HepG2 (cell line): ENCODE data around the gene SPAG4. TPM values are rescaled to one million over a fixed set of nuclear protein-coding genes. Genes with fewer than 3 reads are reported as not detected.
A peak's percentile ranks its signal among the peaks of the same experiment; 100 is the strongest.

Source experiments
- BCL6 ChIP-seq: IDR thresholded peaks from 2 replicates; pipeline ENCODE4 v1.6.1; 2016; ENCODE audit warnings: missing genetic modification reagents, missing compliant biosample characterization
- E2F2 ChIP-seq: sonication (generic); formaldehyde crosslinking; IDR thresholded peaks from 2 replicates; pipeline ENCODE4 v1.4.0; 2020; ENCODE audit warnings: missing genetic modification reagents, borderline replicate concordance
- GFI1 ChIP-seq: sonication (generic); formaldehyde crosslinking; IDR thresholded peaks from 2 replicates; pipeline ENCODE4 v1.5.0; 2020; ENCODE audit warnings: missing genetic modification reagents, mild to moderate bottlenecking, borderline replicate concordance
- HDAC6 ChIP-seq: fragments of 200-600 bp; sonication (generic); IDR thresholded peaks from 2 replicates; pipeline ENCODE4 v1.7.0; 2017; ENCODE audit warnings: mild to moderate bottlenecking, antibody characterized with exemption, low read length, low read depth
- HNF4A ChIP-seq: sonication (generic); formaldehyde crosslinking; IDR thresholded peaks from 2 replicates; pipeline ENCODE4 v1.4.0; 2020; ENCODE audit warnings: missing genetic modification reagents
- KLF12 ChIP-seq: sonication (generic); formaldehyde crosslinking; IDR thresholded peaks from 2 replicates; pipeline ENCODE4 v1.4.0; 2020; ENCODE audit warnings: missing genetic modification reagents, borderline replicate concordance
- LBX2 ChIP-seq: sonication (generic); formaldehyde crosslinking; IDR thresholded peaks from 2 replicates; pipeline ENCODE4 v1.5.0; 2020; ENCODE audit warnings: missing genetic modification reagents, mild to moderate bottlenecking, borderline replicate concordance
- NFATC3 ChIP-seq: sonication (generic); formaldehyde crosslinking; IDR thresholded peaks from 2 replicates; pipeline ENCODE4 v1.5.1; 2020; ENCODE audit warnings: mild to moderate bottlenecking, missing genetic modification reagents
- NFKB2 ChIP-seq: sonication (generic); formaldehyde crosslinking; IDR thresholded peaks from 2 replicates; pipeline ENCODE4 v1.4.0; 2020; ENCODE audit warnings: missing genetic modification reagents, borderline replicate concordance
- PHB2 ChIP-seq: fragments of 450-650 bp; IDR thresholded peaks from 2 replicates; pipeline ENCODE4 v1.6.1; 2018; ENCODE audit not compliant: partially characterized antibody
- RNF219 ChIP-seq: sonication (generic); formaldehyde crosslinking; IDR thresholded peaks from 2 replicates; pipeline ENCODE4 v1.5.0; 2020; ENCODE audit warnings: mild to moderate bottlenecking, missing genetic modification reagents
- TCF7L2 ChIP-seq: IDR thresholded peaks from 2 replicates; pipeline ENCODE4 v1.6.1; 2011; ENCODE audit warnings: mild to moderate bottlenecking, low read depth, low read length, moderate library complexity
- ZBTB43 ChIP-seq: sonication (generic); formaldehyde crosslinking; conservative IDR thresholded peaks from 2 replicates; pipeline ENCODE4 v1.4.0; 2020; ENCODE audit warnings: missing genetic modification reagents
- ZMYM3 ChIP-seq: sonication (generic); formaldehyde crosslinking; IDR thresholded peaks from 2 replicates; pipeline ENCODE4 v1.5.1; 2020; ENCODE audit warnings: mild to moderate bottlenecking, missing genetic modification reagents
- ZNF335 ChIP-seq: sonication (generic); formaldehyde crosslinking; IDR thresholded peaks from 2 replicates; pipeline ENCODE4 v1.4.0; 2020; ENCODE audit warnings: missing genetic modification reagents
- ZNF672 ChIP-seq: sonication (generic); formaldehyde crosslinking; IDR thresholded peaks from 2 replicates; pipeline ENCODE4 v1.8.1; 2022; ENCODE audit warnings: missing genetic modification reagents
- polyA plus RNA-seq, 8 experiments: library from polyadenylated mRNA; depleted of rRNA in 3 of 8; stranded (reverse) in 7 of 8; unstranded in 1 of 8; fragments of >200 nt; fragmentation: Illumina TruSeq in 4 of 8; extraction: Trizol in 4 of 8; gene quantifications; 2 replicates each; pipeline versions ENCODE4 v1.2.1 to v1.2.3, GENCODE V29; 2011 to 2016; ENCODE audit warnings: low read depth in 4 of 8, missing spikeins in 1 of 8, mixed read lengths in 1 of 8; ENCODE audit not compliant: insufficient read depth in 1 of 8
- total RNA-seq, 5 experiments: library from RNA; depleted of rRNA; stranded (reverse); fragments of >200 nt; fragmentation: Illumina TruSeq; extraction: Trizol; gene quantifications; 2 replicates each; pipeline ENCODE4 v1.2.3, GENCODE V29; 2016; ENCODE audit warnings: low read depth in 1 of 5
- TF ChIP-seq, protein P1 (sequence below), 2 experiments: sonication (generic) in 1 of 2; formaldehyde crosslinking in 1 of 2; IDR thresholded peaks; 2 replicates each; pipeline versions ENCODE4 v1.4.0 to v1.6.1; 2018 to 2020; ENCODE audit warnings: missing genetic modification reagents in 2 of 2, borderline replicate concordance in 1 of 2, low read depth in 1 of 2, mild to moderate bottlenecking in 1 of 2, missing biosample characterization in 1 of 2
- TF ChIP-seq, protein P2 (sequence below): sonication (generic); formaldehyde crosslinking; IDR thresholded peaks from 2 replicates; pipeline ENCODE4 v1.5.0; 2020; ENCODE audit warnings: mild to moderate bottlenecking, missing genetic modification reagents

The SPAG4 gene
- total and polyA plus RNA-seq, 2 of the 13 experiments (the other 11 are each of a cell fraction or from before 2014, with no cell fraction given) = 5.8 to 137 TPM

DNA sequence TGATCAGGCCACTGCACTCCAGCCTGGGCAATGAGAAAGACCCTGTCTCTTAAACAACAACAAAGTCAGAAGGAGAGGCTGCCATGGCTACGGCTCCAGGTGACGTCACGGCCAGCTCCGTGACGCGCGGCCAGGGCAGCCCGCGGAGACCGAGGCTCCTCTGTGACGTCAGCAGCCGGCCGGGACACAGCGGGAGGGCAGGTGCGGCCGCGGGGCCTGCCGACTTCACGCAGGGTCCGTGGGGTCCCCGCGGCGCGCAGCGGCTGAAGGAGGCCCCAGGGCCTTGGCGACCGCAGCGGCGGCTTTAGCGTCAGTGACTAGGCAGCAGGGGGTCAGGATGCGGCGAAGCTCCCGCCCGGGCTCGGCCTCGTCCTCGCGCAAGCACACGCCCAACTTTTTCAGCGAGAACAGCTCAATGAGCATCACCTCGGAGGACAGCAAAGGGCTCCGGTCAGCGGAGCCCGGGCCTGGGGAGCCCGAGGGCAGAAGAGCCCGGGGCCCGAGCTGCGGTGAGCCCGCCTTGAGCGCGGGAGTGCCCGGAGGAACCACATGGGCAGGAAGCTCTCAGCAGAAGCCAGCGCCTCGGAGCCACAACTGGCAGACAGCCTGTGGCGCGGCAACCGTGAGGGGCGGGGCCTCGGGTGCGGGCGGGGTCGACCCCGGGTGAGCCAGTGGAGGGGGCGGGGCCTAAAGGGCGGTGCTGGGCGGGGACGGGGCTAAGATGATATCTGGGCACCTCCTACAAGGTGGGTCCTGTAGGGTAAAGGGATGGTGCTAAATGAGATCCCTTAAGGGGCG, at the start of gene SPAG4 (continued):
- TF ChIP-seq RNF219 (CRISPR knock-in tag) = peak; percentile 90; the same call in 1 of the 2 replicates
- peak; percentile 85; the same call in 1 of the 2 replicates for TF ChIP-seq ZNF672 (CRISPR knock-in tag)
- peak; percentile 79 for TF ChIP-seq BCL6 (CRISPR knock-in tag)
- TF ChIP-seq KLF12 = peak; percentile 93; the same call in 1 of the 2 replicates
- TF ChIP-seq E2F2 = peak; percentile 98; the same call in 1 of the 2 replicates
- TF ChIP-seq LBX2 = peak; percentile 98
- peak; percentile 99 for TF ChIP-seq ZBTB43 (CRISPR knock-in tag)
- peak; percentile 89 for TF ChIP-seq GFI1 (CRISPR knock-in tag)
- TF ChIP-seq PHB2 = no peak
- TF ChIP-seq, protein P1, sequence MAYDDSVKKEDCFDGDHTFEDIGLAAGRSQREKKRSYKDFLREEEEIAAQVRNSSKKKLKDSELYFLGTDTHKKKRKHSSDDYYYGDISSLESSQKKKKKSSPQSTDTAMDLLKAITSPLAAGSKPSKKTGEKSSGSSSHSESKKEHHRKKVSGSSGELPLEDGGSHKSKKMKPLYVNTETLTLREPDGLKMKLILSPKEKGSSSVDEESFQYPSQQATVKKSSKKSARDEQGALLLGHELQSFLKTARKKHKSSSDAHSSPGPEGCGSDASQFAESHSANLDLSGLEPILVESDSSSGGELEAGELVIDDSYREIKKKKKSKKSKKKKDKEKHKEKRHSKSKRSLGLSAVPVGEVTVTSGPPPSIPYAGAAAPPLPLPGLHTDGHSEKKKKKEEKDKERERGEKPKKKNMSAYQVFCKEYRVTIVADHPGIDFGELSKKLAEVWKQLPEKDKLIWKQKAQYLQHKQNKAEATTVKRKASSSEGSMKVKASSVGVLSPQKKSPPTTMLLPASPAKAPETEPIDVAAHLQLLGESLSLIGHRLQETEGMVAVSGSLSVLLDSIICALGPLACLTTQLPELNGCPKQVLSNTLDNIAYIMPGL (CRISPR knock-in tag; IDR thresholded peaks at IDR 0.05; ENCODE audit: borderline replicate concordance in 1 of 2, low read depth in 1 of 2) = peak in 1 of 2 experiments; percentile 21; a peak in 2 of 4 replicates
- no peak for TF ChIP-seq ZMYM3
- peak; percentile 99 for TF ChIP-seq NFATC3
- TF ChIP-seq ZNF335 (CRISPR knock-in tag) = peak; percentile 83; the same call in 1 of the 2 replicates
- no peak for TF ChIP-seq TCF7L2
- no peak; the same call in 1 of the 2 replicates for TF ChIP-seq HNF4A
- TF ChIP-seq NFKB2 (CRISPR knock-in tag) = peak; percentile 99
- no peak for TF ChIP-seq HDAC6
- TF ChIP-seq, protein P2, sequence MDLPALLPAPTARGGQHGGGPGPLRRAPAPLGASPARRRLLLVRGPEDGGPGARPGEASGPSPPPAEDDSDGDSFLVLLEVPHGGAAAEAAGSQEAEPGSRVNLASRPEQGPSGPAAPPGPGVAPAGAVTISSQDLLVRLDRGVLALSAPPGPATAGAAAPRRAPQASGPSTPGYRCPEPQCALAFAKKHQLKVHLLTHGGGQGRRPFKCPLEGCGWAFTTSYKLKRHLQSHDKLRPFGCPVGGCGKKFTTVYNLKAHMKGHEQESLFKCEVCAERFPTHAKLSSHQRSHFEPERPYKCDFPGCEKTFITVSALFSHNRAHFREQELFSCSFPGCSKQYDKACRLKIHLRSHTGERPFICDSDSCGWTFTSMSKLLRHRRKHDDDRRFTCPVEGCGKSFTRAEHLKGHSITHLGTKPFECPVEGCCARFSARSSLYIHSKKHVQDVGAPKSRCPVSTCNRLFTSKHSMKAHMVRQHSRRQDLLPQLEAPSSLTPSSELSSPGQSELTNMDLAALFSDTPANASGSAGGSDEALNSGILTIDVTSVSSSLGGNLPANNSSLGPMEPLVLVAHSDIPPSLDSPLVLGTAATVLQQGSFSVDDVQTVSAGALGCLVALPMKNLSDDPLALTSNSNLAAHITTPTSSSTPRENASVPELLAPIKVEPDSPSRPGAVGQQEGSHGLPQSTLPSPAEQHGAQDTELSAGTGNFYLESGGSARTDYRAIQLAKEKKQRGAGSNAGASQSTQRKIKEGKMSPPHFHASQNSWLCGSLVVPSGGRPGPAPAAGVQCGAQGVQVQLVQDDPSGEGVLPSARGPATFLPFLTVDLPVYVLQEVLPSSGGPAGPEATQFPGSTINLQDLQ = peak; percentile 94
